Measurements from ENCODE around the gene MC3R.

MC3R gene

DNA sequence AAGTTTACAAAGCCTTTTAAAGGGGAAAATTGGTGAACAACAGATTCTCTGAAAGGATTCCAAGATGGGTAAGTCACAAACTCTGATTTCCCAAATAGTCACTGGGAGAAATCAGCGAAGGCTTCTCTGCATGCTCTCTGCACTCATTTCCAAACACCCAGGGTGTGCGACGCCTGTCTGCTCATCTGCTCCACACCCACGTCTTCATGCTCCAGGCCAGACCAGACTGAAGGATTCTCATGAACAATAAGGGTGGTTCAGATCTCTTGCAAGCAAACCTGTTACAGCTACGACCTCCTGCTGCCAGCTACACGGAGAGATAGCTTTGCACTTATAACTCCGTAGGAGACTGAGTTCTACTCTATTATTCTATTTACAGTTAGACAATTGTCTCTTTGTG lies 1.4 kb downstream of the MC3R start:
- DNase-seq (ENCODE audit: low spot score) = no peak

GRCh38 chr20:56257604-56258003 lies 9.1 kb downstream of the MC3R start:
- DNase-seq (ENCODE audit: low spot score) = no peak

GRCh38 chr20:56259948-56260347 lies 11.4 kb downstream of the MC3R start:
- no peak for DNase-seq (ENCODE audit: low spot score)

- no peak for DNase-seq (ENCODE audit: low spot score)
These were observed 20.0 kb downstream of the MC3R start for GRCh38 chr20:56268536-56268935.

GRCh38 chr20:56271974-56272373 lies 23.4 kb downstream of the MC3R start:
- DNase-seq (ENCODE audit: low spot score) = no peak

DNA sequence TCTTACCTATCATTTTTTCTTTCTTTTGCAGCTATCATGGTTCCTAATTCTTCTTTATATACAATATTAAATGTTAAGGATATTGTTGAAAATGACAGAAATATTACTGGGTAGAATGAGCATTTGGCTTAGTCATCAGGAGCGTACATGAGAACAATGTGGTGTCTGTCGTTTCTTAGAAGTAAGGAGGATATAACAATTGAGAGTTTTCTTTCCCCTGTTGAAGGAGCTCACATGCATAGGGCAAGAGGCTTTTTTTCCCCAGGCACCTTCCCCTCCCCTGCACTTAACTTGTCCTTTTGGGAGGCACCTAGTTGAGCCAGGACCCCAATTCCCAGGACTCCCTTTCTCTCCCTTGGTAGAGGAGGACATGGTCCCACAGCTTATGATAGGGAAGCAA lies 25.0 kb downstream of the MC3R start:
- no peak for DNase-seq (ENCODE audit: low spot score)

DNA sequence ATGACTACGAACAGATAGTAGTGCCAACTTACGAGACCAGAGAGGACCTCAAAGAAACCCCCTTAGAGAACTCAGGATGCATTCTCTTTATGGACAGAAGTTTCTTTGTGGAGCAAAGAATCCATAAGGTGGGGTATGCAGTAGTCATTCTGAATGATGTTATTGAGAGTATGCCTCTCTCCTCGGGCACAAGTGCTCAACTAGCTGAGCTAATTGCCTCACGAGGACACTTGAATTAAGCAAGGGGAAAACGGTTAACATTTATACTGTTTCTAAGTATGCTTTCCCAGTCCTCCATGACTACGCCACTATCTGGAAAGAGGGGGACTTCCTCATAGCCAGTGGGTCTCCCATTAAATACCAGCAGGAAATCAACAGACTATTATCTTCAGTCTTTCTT lies 25.6 kb downstream of the MC3R start:
- DNase-seq (ENCODE audit: low spot score) = no peak

DNA sequence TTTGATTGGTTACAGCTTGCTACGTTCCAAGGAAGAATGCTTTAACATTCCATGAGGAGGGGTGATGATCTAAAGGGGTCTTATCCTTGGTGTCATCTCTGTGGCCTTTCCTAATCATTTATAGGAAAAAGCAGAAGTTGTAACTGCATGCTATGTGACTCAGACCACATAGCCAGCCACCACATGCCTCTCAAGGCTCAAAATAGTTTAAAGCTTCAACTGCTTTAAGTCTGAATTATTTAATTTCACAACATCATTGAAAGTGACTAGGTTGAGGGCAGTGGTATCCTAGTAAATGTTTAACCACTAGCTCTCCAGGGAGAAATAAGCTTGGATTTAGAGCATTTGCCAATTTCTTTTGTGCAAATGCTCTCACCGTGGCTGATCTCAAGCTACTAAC lies 29.7 kb downstream of the MC3R start:
- DNase-seq (ENCODE audit: low spot score) = no peak

DNA sequence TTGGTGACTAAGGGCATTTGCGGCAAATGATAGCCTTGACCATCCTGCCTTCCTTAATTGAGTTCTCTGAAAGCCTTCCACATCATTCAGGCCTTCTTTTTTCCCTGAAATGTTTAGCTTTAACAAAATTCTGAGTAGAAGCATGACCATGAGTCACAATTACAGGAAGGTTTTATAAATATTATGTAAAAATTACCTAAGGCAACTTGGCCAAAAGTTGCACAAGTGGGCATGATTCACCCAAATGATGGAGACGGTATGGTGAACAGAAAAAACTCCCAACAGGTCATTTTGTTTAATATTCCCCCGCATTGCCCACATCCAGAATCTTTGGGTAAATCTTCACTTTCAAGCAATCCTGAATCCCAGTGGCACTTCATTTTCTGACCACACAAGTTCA lies 37.0 kb downstream of the MC3R start:
- DNase-seq (ENCODE audit: low spot score) = no peak

GRCh38 chr20:56289652-56290051 lies 41.1 kb downstream of the MC3R start:
- no peak for DNase-seq (ENCODE audit: low spot score)

DNA sequence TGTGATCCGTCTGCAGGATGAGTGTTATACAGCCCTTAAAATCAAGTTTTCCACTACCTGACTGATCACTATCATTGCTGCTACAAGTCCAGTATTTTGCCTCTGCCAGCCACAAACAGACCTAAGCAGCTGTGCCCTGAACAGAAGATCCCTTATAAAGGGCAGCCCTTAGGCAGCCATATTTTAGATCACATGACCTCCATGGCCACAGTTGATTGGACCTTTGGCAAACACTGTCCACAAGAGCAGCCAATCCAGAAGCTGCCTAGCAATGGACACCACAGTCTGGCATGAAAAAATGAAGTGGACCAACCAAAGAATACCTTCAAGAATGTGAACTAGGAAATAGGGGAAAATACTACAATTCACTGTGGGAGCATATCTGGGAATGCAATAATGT lies 50.8 kb downstream of the MC3R start:
- DNase-seq (ENCODE audit: low spot score) = no peak
